Measurements from ENCODE around the gene TNFSF4.
"Not testable (repeated sequence)": the region's sequence is repeated elsewhere in the genome, so short reads cannot be mapped to it uniquely, and the experiment has no call there.

The TNFSF4 gene

DNA sequence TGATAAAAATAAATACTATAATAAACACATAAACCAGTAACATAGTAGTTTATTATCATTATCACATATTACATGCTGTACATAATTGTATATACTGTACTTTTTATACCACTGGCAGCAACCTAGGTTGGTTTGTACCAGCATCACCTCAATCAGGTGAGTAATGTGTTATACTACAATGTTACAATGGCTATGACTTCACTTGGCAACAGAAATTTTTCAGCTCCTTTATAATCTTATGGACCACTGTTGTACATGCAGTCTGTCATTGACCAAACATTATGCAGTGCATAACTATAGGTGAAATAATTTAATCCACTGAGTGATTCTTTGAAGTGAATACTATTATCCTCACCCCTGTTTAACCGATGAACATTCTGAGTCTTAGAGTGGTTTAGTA lies 44.5 kb downstream of the TNFSF4 start:
- no peak for DNase-seq

DNA sequence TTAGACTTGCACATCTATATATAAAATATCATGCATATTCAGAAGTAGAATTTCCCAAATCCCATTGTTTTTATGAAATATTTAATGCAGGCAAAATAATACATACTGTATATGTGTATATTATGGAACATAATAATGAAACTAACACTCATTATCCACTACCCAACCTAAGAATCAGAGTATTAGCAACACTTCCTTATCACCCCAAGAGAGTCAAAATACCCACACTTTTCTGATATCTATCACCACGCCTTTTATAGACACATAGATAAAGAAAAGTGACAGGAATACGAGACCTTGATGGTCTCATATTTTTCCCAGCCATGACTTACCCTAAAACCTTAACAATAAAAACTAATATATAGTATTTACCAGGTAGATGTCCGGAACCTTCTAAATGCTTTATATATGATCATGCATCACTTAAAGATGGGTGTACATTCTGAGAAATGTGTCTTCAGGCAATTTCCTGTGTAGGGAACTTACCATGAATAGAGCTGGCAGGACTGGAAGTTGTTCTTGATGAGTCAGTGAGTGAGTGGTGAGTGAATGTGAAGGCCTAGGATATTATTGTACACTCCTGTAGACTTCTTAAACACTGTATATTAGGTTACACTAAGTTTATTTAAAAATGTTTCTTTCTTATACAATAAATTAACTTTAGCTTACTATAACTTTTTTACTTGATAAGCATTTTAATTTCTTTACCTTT lies 45.5 kb downstream of the TNFSF4 start:
- DNase-seq: no peak

DNA sequence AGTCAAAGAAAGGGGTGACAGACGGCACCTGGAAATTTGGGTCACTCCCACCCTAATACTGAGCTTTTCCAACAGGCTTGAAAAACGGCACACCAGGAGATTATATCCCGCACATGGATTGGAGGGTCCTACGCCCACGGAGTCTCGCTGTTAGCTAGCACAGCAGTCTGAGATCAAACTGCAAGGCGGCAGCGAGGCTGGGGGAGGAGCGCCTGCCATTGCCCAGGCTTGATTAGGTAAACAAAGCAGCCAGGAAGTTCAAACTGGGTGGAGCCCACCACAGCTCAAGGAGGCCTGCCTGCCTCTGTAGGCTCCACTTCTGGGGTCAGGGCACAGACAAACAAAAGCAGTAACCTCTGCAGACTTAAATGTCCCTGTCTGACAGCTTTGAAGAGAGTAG lies 53.2 kb downstream of the TNFSF4 start:
- not testable (repeated sequence) for DNase-seq

DNA sequence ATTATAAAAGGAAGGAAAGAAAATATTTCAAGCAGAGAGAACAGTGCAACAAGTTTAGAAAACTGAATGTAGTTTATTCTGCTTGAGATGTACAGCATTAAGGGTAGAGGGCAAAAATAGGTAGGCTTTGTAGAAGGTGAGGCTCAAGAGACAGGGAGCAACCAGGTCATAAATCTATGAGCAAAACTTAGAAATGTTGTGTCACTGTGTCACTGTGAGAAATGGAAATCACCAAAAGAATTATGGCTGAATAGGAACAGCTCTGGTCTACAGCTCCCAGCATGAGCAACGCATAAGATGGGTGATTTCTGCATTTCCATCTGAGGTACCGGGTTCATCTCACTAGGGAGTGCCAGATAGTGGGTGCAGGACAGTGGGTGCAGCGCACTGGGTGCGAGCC lies 53.6 kb downstream of the TNFSF4 start:
- DNase-seq: no peak

DNA sequence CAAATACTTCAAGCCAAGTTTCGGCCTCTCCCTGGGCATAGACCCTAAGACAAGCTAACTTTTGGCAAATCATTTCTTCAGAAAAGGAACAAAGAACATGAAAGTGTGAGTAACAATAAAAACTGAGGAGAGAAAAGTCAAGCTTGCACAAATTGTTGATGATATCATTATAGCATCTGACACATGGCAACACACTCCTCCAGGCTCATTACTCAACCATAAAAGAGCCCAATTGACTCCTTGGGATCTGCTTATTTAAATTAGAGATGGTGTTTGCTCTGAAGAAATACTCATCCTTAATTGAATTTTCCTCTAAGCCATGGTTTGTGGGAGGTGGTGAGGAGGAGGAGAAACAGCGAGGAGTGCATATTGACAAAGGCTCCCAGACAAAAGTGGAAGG lies 54.5 kb downstream of the TNFSF4 start:
- DNase-seq: no peak

DNA sequence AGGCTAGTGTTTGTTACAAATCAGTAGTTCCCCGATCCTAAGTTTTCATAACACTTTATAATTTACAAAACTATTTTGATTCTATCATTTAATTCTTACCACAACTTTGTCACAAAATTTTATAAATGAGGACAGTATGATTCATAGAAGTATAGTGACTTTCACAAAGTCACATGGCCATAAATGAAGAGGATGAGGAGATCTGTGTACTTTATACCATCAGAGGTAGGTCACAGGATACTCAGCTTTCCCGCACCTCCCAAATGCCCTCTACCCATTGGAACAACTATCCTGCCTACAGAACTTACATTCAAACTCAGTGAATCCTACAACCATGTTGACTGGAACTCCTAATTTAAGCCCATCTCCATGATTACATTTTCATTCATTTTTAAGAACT lies 56.3 kb downstream of the TNFSF4 start:
- no peak for DNase-seq

DNA sequence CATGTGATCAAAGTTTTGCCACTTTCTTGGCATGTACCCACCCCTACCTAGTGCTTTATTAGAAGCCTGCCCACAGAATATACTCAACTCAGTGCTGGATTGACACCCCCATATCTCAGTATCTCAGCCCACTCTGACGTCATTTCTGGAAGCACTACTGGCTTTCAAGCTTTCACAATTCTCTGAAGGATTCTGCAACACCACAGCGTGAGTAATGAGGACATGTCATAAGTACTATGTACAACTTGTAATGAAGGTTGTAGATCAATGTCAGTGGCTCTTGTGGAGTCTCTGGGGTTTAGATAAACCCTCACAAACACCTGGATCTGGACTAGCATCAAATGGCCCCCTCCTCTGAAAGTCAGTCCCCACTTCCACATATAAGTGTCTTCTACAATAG lies 57.2 kb downstream of the TNFSF4 start:
- DNase-seq: no peak

DNA sequence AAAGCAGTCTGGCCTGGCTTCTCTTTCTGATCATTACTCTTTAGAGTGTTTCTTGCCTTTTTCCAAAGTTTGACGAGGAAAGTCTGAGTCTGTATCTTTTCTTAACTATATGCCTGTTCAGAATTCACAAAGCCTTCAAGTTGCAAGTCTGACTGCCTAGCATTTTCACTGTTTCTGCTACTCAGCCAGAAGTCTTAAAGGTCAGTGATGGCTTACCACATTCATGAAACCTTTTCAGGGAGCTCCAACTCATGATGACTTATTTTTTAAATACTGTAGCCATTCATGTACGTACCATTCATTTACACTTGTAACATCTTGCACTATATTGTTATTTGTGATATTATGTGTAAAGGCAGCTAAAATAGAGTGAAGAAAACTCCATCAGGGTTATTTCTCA lies 58.2 kb downstream of the TNFSF4 start:
- no peak for DNase-seq

DNA sequence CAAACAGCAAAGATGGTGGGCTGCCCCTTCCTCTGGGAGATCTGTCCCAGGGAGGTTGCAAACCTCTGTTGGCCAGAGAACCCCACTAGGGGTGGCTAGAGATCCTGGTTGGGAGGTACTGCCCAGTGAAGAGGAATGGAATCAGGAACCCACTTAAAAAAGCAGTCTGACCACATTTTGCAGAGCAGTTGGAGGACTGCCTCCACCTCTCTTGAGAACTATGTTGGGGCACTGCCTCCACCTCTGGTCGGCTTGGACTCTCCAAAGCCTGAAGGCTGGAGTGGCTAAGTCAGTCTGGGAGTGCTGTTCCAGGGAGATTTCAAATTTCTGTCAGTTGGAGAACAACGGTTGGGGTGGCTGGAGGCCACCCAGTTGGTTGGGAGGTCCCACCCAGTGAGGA lies 58.6 kb downstream of the TNFSF4 start:
- DNase-seq: no peak

DNA sequence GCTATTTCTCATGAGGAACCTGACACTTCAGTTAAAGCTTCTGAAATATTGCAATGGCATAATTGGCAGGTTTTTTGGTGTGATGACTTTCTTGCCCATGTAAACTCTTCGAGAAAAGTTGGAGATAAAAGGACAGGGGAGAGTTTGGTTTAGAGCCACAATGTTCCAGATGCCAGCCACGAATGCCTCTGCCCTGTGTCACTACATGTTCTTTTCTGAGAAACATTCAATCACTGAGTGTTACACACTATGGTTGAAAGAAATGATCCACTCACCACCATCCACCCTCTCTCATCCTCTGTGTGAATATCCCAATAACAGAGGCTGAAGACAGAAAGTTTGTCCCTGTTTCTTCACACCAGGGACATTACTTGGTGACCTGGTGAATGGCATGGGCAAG lies 66.4 kb downstream of the TNFSF4 start:
- no peak for DNase-seq

DNA sequence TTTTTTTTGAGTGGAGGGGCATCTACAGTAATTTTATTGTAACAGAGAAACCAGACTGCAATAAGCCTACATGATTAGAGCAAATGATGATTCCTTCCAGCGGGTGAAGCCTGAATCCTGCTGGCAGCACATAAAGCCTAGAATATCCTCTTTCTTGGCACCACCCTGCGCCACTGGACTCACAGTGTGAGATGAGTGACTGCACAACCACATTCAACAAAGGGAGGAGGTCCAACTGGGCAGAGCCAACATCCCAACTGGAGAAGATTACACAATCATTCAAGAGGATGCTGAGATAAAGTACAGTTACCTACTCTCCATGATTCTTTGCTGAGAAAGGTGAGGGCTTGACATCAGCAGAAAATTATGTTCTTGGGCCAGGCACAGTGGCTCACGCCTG lies 67.4 kb downstream of the TNFSF4 start:
- DNase-seq: no peak

DNA sequence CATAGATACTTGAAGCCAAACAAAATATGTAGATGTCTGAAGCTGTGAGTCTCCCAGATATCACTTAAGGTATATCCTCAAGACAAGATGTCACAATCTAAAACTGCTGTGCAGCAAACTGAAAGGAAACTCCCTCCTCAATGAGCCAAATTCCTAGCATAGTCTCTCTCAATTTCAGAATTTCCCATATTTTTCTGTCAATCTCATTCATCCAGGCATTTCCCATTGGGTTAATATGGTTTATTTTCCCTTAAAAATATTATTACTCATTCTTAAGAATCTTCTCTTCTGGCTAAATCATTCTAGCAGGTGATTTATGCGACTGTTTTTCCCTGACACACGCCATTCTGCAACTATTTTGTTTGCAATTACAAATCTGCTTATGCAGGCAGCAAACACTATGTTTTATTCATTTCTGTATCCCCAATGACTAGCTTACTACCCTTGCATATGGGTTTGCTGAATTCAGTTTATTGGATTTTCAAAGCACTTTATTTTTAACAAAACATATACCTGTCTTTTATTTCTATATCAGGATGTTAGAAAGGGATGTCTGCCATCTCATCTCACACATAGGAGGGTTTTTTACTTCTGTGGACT lies 69.9 kb downstream of the TNFSF4 start:
- DNase-seq: no peak

DNA sequence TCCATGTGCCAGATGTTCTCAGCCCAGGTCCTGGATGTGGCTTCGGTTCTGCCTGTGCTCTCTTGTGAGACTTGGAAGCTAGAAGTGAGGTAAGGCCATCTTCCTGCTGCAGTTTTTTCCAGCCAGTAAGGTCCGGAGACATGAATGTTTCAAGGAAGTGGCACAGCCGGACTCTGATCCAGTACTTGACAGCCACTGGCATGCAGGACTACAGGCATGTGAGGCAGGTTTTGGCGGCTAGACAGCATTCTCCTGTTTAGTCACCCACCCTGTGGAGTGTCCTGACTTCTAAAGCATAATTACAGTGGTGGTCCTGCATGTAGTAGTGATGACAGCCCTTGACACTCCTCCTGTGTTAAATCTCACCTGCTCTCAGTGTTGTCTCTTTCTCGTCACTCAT lies 72.3 kb downstream of the TNFSF4 start:
- DNase-seq: no peak

DNA sequence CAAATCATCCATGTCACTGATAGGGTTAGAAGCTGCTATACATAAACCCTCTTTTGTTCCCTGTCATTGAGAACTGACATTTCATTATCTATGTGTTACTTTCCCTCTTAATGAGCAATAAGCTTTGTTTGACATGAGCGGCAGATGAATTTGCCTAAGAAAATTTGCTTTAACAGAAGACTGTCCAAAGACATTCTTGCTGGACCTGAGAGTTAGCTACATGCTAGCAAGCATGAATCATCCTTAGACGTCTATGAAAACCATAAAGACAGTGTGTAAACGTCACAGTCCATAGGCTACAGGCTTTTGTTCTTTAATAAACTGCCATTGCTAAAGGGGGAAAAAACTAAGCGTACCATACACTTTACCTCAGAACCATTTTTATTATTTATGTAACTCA lies 73.1 kb downstream of the TNFSF4 start:
- no peak for DNase-seq

Measured in C1 segment of cervical spinal cord (tissue), 14 donors.